GM19238 (cell line): ENCODE results near the gene FAM53A.
"Not testable (repeated sequence)": the region's sequence is repeated elsewhere in the genome, so short reads cannot be mapped to it uniquely, and the experiment has no call there.

Experiments
- DNase-seq: peaks from one replicate; pipeline ENCODE4 v3.0.0; 2011; ENCODE audit warnings: low spot score; ENCODE audit not compliant: insufficient read length

The FAM53A gene

DNA sequence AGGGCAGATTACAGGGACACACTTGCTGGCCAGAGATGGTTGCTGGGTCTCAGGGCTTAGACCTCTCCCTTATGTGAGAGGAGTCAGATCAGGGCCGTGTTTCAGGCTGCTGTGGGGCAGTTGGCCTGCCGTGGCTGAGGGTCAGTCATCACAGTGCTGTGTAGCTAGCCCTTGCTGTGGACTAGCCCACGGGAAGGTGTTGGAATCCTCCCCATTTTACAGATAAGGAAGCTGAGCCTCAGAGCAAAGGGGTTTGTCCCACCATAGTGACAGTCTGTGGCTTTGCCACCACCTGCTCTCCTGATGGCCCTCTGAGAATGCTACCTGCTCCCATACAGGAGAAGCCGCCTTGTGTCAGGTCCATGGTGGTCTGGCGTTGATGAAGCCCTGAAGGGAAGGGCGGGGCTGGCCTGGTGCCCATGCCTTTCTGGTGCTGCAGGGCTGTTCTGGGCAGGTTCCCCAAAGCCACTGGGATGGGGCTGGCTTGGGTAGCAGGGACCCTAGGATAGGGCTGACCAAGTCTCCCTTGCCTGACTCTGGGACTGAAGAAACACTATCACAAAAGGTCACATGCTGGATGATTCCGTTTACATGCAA is 2.4 kb upstream of the FAM53A start:
- no peak for DNase-seq

DNA sequence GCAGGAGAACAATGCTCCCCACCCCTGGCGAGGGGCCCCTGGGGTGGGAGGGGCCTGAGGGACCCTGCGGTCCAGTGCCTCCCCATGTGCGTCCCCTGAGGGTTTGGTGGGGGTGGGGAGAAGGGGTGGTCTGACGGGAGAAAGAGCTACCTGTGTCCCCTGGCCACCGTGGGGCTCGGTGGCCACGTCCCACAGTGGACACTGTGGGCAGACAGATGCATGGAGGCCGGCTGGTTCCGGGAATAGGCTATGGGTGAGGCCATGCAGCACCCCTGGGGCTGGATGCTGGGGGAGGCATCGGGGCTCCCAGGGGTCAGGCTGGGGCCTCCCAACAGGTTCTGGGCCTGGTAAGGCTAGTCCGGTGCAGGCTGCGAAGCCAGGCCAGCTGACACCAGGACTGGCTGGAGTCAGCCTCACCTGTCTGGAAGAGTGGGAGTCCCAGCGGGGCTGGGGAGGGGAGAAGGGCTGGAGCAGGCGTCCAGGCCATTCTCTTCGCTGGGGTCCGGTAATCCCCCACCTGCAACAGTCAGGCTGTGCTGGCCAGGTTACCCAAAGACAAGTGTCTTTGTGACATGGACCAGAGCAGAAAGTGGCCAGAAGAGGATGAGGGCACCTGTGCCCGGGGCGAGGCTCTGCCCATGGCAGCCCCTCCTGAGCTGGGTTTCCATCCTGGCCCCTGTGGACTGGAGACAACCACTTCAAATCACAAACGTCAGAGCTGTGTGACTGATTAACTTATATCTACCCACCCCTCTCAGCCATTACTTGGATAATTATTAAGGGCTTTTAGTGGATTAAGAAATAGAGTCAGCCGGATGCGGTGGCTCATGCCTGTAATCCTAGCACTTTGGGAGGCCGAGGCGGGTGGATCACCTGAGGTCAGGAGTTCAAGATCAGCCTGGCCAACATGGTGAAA is 1.4 kb upstream of the FAM53A start:
- no peak for DNase-seq

DNA sequence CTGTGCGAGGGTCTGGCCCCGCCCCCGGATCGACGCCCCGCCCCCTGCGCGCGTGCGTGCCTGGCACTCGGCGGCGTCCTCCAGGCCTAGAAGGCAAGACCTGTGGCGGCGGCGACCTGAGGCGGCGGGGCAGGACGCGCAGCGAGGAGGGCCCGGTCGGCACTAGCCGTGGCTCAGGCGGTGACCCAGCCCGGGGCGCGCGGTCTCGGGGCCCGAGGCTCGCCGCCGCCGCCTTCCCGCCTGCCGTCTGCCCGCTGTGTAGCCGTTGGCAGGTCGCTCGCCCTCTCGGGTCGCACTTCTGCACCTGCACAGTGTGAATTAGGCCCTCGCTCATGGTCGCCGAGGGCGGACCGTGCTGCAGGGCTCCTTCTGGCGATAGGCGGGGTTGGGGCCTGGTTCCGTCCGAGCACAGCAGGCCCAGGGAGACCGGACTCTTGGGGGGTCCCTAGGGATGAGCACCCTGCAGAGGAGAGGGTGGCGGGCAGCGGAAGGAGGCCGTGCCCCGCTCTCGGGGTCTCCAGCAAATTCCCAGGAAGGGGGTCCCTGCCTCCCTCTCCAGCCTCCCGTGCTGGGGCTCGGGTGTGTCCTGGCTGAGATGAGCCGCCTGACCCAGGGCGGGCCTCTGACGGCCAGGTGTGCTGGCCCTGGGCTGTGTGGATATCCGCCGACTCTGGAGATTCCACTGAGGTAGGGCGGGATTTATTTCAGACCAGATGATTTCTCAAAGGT is 557 bp upstream of the FAM53A start:
- DNase-seq, result no peak

DNA sequence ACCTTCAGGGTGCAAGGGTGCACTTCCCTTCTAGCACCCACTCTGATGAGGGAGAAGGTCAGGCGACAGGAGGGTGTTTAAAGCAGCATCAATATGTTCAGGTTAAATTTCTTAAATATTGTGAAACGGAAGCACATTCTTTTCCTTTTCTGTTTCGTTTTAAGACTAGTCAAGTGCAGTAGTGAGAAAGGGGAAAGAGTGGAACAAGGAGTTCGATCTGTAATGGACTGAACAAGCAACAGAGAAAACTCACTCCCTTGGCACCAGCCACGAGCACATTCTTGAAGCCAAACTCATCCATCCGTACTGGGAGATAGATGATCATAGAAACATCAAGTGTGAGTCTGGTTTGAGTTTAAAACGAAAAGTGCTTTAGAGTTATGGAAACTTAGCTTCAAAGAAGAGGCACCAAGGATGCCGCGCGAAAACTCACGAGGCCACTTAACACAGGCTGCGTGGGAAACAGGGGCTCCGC is 815 bp downstream of the FAM53A start:
- DNase-seq, result no peak

DNA sequence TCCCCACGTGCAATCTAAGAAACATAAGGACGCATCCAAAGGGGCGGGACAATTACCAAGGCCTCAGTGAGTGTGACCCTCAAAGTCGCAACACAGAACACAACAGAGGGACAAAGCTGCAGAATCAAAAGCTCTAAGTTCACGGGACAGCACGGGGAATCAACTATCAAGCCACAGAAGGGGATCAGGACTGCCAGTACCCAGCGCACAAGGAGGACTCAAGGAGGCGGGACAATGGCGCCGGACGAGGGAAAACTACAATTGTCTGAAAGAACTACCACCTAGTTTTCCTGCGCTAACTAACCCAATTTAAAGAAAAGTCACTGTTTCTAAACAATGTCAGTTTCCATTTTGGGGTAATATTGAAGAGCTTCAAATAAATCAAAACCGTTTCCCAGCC is 1.3 kb downstream of the FAM53A start:
- DNase-seq, result no peak

DNA sequence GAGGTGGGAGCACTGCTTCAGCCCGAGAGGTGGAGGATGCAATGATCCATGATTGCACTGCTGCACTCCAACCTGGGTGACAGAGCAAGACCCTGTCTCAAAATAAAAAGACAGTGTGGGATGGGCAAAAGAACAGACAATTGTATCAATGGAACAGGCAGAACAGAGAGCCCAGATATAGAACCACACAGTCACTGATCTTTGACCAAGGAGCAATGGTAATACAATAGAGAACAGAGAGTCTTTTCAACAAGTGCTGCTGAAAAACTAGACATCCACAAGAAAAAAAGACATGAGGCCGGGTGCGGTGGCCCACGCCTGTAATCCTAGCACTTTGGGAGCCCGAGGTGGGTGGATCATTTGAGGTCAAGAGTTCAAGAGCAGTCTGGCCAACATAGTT is 5.9 kb downstream of the FAM53A start:
- no peak for DNase-seq

DNA sequence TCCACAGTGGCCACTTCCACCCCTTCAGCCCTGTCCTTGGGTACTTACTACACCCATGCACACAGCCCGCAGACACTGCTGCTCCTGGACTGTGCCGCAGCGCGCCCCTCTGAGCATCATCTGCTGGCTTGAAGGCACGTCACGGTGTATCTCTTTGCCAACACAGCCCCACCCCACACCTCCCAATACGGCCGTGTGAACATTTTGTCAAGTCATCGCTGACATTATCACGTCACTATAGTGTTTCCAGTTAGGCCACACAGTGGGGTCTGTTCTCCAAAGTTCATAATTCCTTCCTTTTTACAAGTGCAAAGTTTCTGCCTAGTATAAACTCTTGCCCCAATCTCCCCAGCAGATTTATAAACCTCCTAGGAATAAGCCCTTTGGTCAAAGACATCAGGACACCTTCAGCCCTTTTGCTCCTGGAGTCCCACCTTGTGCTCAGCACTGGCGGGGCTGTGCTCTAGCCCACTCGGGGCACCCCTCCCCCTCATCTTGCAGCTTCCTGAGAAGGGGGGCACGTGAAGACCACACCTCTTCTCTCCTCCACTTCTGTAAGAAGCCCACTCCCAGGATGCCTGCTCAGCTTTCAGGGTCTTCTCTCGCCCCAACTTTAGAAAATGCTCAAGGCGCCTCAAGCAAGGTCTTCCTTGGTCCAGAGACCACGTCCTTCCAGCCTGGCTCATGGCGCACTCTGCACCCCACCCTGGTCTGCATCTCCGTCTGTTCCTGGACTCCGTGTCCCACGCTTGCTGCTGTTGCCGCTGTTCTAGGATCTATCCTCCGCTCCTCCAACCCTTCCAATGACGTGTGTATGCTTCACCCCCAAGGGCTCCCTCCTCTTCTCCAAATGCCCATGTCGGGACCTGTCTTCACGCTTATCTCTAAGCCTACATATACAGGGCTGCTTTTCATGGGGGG is 7.2 kb downstream of the FAM53A start:
- no peak for DNase-seq

DNA sequence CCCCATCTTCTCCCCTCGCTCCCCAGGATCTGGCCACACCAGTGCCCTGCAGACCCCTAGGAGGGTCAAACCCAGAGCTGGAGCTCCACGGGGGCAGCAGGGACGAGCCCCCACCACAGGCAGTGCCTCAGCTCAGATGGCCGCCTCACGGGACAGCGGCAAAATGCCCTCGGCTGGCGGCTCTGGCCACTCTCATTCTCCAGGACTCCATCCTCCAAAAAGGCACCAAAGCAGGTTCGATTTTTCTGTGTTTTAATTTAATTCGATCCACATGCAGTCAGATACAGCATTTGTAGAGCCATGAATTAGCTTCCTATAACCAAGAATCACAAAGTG is 8.3 kb downstream of the FAM53A start:
- DNase-seq, result no peak

DNA sequence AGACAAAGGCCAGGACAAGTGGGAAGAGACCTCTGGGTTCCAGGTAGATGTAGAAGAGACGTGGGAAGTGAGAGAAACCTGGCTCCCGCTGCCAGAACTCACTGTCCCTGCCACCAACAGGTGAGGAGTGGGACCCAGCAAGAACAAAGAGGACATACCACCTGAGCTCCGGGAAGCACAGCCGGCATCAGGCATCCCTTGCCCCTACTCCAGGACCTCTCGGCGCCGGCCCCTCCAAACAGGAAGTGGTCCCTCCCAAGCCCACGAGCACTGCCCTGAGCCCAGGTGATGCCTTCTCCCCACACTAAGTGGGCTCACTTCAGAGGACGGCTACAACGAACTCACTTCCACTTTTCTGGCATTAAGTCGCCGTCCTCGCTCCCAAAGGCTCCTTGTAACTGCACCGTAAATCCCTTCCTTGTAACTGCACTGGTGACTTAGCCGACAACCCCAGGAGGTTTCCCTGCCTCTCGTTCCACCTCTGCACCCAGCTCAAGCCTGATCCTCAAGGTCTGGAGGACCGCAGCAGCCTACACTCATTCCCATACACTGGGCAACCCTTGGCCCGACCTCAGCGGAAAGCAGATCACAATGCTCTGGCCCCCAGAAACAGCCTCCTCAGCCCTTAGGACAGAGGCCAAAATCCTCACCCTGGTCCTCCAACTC is 8.8 kb downstream of the FAM53A start:
- no peak for DNase-seq

DNA sequence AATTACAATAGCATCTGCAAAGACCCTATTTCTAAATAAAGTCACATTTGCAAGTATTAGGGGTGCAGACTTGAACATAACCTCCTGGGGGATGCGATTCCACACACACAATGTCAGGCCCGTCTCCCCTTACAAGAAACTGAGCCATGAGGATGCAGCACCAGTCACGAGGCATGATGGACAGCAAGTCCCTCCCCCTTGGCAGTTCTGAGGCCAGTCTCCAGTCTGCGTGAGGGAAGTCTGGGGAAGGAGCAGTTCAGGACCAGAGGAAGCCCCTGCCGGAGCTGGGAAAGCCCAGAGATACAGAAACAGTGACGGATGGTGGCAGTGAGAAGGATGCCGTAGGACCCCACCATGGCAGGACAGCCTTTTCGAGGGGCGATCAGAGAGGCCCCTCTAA is 9.4 kb downstream of the FAM53A start:
- DNase-seq, result no peak

DNA sequence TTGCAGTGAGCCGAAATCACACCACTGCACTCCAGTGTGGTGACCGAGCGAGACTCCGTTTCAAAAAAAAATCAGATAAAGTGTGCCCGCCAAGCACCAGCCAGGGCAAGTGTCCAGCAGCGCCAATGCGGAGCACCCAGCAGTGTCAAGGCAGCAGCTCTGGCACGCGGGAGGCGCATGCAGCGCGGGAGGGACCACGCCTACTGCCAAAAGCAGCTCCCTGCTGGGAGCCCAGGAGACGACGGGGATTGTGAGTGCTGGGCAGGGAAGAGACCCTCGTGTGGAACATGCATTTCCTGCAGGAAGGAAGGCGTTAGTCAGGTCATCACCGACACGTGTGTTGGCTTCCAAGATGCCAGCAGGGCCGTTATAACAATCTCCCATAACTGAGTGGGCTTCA is 10.4 kb downstream of the FAM53A start:
- no peak for DNase-seq

DNA sequence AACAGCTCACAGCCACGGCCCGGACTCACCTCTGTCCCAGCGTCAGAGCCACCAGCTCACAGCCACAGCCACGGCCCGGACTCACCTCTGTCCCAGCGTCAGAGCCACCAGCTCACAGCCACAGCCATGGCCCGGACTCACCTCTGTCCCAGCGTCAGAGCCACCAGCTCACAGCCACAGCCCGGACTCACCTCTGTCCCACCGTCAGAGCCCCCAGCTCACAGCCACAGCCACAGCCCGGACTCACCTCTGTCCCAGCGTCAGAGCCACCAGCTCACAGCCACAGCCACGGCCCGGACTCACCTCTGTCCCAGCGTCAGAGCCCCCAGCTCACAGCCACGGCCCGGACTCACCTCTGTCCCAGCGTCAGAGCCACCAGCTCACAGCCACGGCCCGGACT is 13.1 kb downstream of the FAM53A start:
- DNase-seq, result not testable (repeated sequence)

DNA sequence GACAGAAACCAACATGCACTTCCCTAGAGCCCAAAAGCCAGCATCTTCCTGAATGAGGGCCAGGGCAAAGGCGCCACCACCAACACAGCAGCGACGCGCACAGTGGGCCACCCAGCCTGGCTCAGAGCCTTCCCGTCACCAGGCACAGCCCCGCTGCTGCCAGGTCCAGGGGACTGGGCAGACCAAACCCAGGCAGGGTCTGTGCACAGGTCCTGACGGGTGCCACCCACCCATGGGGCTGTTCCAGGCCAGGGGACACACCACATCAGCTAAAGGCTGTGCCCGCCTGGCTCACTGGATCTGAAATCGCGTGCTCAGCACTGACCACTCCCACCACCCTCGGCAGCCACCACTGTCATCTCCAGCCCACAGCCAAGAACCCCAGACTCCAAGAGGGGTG is 13.8 kb downstream of the FAM53A start:
- no peak for DNase-seq

DNA sequence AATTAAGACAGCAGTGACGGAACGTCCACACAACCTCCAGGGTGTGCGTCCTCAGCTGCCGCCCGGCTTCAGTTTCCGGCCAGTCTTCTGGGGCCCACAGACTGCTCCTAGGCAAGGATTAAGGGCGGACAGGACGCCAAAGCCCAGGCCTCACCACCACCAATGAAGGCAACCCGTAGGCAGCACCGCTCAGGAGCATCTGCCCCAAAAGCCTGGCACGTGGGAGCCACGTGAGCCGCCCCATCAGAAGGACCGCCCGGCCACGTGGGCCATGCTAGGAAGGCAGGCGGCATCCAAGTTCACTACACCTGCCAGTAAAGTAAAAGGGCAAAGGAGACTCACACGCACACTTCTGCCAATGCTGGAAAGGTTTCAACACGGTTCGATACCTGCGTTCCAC is 14.3 kb downstream of the FAM53A start:
- DNase-seq, result no peak

DNA sequence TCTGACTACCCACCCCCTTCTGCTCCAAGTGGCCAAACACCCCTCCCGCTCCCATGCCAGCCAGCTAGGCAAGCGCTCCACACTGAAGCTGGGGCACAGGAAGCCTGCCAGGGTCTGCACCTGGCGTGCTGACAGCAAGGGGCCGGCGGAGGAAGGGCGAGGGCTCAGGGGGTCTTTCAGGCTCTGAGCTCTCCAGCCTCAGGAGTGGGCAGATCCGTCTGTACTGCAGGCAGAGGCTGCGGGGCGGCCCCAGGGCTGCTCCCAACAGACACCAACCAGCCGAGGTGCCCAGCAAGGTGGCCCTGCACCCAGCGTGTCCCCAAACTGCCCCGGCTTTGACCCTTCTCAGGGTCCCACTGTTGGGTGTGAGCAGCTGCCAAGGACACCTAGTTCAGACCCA is 14.8 kb downstream of the FAM53A start:
- DNase-seq, result no peak

DNA sequence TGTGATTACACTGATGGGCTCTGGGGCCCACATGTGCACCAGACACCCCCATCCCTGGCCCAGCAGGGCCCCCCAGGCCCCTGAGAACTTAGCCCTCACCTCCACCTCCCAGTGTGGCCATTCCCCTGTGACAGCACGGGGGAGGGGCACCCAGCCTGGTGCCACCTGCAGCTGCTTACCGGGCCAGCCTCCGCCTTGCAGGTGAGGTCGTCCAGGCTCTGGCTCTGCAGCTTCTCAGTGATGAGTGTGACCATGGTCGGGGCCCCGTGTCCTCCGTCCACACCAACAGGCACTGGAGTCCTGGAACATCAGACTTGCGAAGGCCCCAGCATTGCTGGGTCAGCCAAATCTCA is 15.6 kb downstream of the FAM53A start:
- DNase-seq, result no peak

DNA sequence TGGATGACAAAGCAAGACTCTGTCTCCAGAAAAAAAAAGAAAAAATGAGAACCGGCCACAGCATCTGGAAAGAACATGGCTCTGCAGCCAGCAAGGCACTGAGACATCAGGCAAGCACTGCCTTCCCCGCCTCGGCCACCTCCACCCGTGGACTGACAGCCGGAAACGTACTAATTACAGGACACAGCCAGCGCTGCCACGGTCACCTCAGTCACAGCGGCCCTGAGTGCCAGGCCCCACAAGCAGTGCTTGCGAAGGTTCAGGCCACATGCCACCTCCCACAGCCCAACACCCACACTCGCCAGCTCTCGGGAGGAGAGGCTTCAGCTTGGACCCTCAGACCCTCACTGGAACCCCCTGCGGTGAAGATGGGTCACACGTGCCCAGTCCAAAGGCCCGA is 16.8 kb downstream of the FAM53A start:
- DNase-seq, result no peak

DNA sequence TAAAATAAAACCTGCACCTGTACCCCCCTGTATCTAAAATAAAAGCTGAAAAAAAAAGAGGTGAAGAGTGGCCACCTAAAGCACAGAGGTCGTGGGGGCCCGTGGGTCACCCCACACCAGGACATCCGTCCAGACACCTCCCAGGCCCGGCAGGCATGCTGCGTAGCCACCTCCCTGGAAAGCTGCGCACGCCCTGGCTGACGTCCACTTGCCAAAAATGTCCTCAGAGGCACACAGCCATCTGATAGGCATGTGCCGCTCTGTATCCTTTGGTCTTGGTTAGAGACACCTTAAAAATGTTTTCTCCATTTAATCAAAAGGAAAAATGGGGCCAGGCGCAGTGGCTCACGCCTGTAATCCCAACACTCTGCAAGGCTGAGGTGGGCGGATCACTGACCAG is 17.7 kb downstream of the FAM53A start:
- DNase-seq, result no peak

DNA sequence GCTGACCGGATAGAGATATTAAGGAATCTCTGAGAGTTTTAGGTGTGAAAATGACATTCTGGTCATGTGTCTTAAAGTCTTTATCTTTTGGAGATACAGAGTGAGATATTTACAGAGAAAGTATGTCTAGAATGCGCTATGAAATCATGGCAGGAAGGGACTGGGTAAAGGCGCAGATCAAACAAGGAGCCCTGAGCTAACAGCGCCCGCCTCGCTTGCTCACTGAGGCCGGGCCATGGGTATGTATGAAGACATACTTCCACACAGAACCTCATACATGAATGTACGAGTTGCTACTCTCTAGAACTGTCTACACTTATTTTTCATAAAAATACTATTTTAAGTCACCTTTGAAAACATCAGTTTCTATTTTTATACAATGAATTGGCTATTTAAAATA is 20.0 kb downstream of the FAM53A start:
- DNase-seq, result no peak

DNA sequence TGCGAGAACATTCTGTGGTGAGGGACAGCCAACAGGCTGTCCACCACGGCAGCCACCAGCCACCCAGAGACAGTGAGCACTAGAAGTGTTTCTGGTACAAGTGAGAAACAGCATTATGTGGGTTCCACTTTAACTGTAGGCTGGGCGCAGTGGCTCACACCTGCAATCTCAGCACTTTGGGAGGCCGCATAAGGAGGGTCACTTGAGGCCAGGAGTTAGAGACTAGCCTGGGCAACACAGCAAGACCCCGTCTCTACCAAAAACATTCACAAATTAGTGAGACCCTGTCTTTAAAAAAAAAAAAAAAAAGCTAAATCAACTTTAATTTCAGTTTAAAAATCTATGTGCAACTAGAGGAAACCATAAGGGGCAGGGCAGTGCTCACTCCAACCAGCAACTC is 20.6 kb downstream of the FAM53A start:
- DNase-seq, result no peak

DNA sequence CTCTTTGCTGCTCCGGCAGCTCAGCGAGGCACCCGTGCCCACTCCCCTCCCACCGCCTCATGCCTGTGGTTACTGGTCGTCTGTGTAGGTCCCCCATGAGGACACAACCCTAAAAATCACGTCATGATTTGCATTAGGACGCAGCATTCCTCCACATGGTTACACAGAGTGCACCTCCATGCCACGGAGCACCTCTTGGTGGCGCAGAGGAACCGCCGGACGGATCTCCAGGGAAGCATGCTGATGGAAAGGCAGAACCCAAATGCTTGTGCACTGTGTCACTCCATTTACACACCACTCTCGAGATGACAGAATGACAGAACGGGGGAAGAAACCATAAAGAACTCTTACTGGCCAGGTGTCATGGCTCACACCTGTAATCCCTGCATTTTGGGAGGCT is 22.4 kb downstream of the FAM53A start:
- DNase-seq, result no peak
